ENCODE results near the gene MME. TPM values are rescaled to one million over a fixed set of nuclear protein-coding genes. Genes with fewer than 3 reads are reported as not detected.

Gene MME
- total RNA-seq, 4 donors from 2014 or later, result 0.27 to 6.2 (median 3.8) TPM

- no peaks in the 10 kb centered on the region for H3K9me3 ChIP-seq
- 46 to 61% methylated on average over 3 of the region's 3 CpGs for WGBS, 2 donors
- TF ChIP-seq POLR2A (IDR thresholded peaks at IDR 0.05), result no peak
- TF ChIP-seq, protein P1, sequence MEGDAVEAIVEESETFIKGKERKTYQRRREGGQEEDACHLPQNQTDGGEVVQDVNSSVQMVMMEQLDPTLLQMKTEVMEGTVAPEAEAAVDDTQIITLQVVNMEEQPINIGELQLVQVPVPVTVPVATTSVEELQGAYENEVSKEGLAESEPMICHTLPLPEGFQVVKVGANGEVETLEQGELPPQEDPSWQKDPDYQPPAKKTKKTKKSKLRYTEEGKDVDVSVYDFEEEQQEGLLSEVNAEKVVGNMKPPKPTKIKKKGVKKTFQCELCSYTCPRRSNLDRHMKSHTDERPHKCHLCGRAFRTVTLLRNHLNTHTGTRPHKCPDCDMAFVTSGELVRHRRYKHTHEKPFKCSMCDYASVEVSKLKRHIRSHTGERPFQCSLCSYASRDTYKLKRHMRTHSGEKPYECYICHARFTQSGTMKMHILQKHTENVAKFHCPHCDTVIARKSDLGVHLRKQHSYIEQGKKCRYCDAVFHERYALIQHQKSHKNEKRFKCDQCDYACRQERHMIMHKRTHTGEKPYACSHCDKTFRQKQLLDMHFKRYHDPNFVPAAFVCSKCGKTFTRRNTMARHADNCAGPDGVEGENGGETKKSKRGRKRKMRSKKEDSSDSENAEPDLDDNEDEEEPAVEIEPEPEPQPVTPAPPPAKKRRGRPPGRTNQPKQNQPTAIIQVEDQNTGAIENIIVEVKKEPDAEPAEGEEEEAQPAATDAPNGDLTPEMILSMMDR (IDR thresholded peaks at IDR 0.05), result no peak
- no peak overlapping the region for H3K4me3 ChIP-seq
- intact Hi-C loops (cut with DNase I), result no loop called here
- H3K4me1 ChIP-seq, result no peaks in the 10 kb centered on the region
- H3K36me3 ChIP-seq, result no peaks in the 10 kb centered on the region
- H3K27ac ChIP-seq, result no peak overlapping the region
- no peaks in the 10 kb centered on the region for H3K27me3 ChIP-seq
- DNase-seq, result no peak
Observed at GRCh38 chr3:155149494-155149893, 69.4 kb downstream of the MME start.

- Histone ChIP-seq H3K4me1 (no peaks in the 10 kb centered on the region), H3K4me3 (no peak overlapping the region), H3K27me3 (no peaks in the 10 kb centered on the region), H3K9me3 (no peaks in the 10 kb centered on the region), H3K36me3 (no peaks in the 10 kb centered on the region), H3K27ac (no peak overlapping the region)
- WGBS, 2 donors, result 79 to 86% methylated on average over 6 of the region's 6 CpGs
- TF ChIP-seq, protein P1 (IDR thresholded peaks at IDR 0.05), result no peak
- no peak for TF ChIP-seq POLR2A (IDR thresholded peaks at IDR 0.05)
- intact Hi-C loops (cut with DNase I), result no loop called here
- no peak for DNase-seq
Observed at GRCh38 chr3:155153242-155154186, 73.4 kb downstream of the MME start.

- TF ChIP-seq, protein P1 (IDR thresholded peaks at IDR 0.05), result no peak
- TF ChIP-seq POLR2A (IDR thresholded peaks at IDR 0.05), result no peak
- Histone ChIP-seq H3K4me3 (no peak overlapping the region), H3K36me3 (no peaks in the 10 kb centered on the region), H3K27ac (no peak overlapping the region), H3K9me3 (no peaks in the 10 kb centered on the region), H3K4me1 (no peaks in the 10 kb centered on the region), H3K27me3 (no peaks in the 10 kb centered on the region)
- intact Hi-C loops (cut with DNase I), result no loop called here
- WGBS, 2 donors, result 77 to 85% methylated on average over 3 of the region's 3 CpGs
- no peak for DNase-seq
Observed at GRCh38 chr3:155154255-155154654, 74.1 kb downstream of the MME start.

DNA sequence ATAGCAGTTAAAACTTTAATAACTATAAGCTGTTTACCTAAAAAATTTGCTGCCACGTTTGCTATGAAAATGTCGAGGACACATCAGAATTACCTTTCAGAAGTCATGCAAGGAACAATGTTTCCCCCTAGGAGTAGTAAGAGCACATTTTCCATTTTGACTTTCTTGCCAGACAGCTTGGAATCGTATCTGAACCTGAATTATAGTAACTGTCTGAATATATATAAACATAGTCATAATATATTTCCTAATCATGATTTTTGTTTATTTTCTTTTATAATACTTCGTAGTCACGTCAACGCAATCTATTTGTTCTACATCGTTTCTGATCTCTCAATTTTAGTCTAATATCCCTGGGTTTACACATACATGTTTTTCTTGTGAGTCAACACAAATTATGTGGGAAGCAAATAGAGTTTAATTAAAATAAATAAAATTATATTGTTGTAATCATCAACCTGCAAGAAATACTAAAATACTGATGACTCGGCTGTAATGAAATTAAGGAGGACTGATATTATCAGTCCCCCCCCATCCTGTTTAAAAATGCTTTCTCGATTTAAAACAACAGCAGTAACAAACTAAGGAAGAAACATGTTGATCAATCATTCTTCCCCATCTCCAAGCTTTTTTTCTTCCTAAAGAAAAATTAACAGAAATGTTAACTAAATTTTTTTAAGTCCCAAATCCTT, 78.4 kb downstream of the MME start:
- no peak for DNase-seq
- intact Hi-C loops (cut with DNase I), result no loop called here
- H3K4me3 ChIP-seq, result no peak overlapping the region
- no peaks in the 10 kb centered on the region for H3K9me3 ChIP-seq
- H3K36me3 ChIP-seq, result no peaks in the 10 kb centered on the region
- no peak overlapping the region for H3K27ac ChIP-seq
- H3K4me1 ChIP-seq, result no peaks in the 10 kb centered on the region
- no peak for TF ChIP-seq POLR2A (IDR thresholded peaks at IDR 0.05)
- TF ChIP-seq, protein P1 (IDR thresholded peaks at IDR 0.05), result no peak
- no peaks in the 10 kb centered on the region for H3K27me3 ChIP-seq
- 50 to 68% methylated on average over 9 of the region's 9 CpGs for WGBS, 2 donors

- Histone ChIP-seq H3K4me1 (no peaks in the 10 kb centered on the region), H3K27me3 (no peaks in the 10 kb centered on the region), H3K4me3 (no peak overlapping the region), H3K36me3 (no peaks in the 10 kb centered on the region), H3K9me3 (no peaks in the 10 kb centered on the region), H3K27ac (no peak overlapping the region)
- WGBS, 2 donors, result 87 to 97% methylated on average over 2 of the region's 2 CpGs
- intact Hi-C loops (cut with DNase I), result no loop called here
- TF ChIP-seq, protein P1 (IDR thresholded peaks at IDR 0.05), result no peak
- TF ChIP-seq POLR2A (IDR thresholded peaks at IDR 0.05), result no peak
- DNase-seq, result no peak
Observed at GRCh38 chr3:155159301-155159700, 79.2 kb downstream of the MME start.
